HL-60 (cell line): ENCODE results near the gene RAI1.

ENCODE experiments used
- DNase-seq, 2 experiments: peaks; one replicate each; pipeline ENCODE4 v3.0.0-alpha.2; 2010 to 2020; ENCODE audit warnings: low read depth in 1 of 2, low spot score in 1 of 2
- H3K27ac ChIP-seq: fragments of 250-450 bp; sonication (Bioruptor Pico); replicated peaks from 2 replicates; pipeline ENCODE4 v1.5.1; 2020; ENCODE audit warnings: mild to moderate bottlenecking, moderate library complexity
- H3K27me3 ChIP-seq: fragments of 250-450 bp; sonication (Bioruptor Pico); 2 replicates; pipeline ENCODE4 v1.5.1; 2021; ENCODE audit warnings: mild to moderate bottlenecking, moderate library complexity; ENCODE audit not compliant: insufficient read depth, poor library complexity, severe bottlenecking
- H3K4me3 ChIP-seq: replicated peaks from 2 replicates; pipeline ENCODE4 v1.5.1; 2011; ENCODE audit warnings: mild to moderate bottlenecking, control low read depth, low read length; ENCODE audit not compliant: insufficient read depth
- GABPA ChIP-seq: IDR thresholded peaks from 2 replicates; pipeline ENCODE4 v1.6.1; 2012; ENCODE audit warnings: low read depth
- POLR2AphosphoS5 ChIP-seq: IDR thresholded peaks from 2 replicates; pipeline ENCODE4 v1.6.1; 2012; ENCODE audit warnings: low read depth
- SPI1 ChIP-seq: IDR thresholded peaks from 2 replicates; pipeline ENCODE4 v1.6.1; 2012; ENCODE audit warnings: low read depth, mild to moderate bottlenecking, borderline replicate concordance
- TF ChIP-seq, protein P1 (sequence below): IDR thresholded peaks from 2 replicates; pipeline ENCODE4 v1.6.1; 2012; ENCODE audit warnings: low read depth; ENCODE audit not compliant: insufficient replicate concordance
- TF ChIP-seq, protein P2 (sequence below): IDR thresholded peaks from one replicate; pipeline ENCODE4 v1.5.1; 2011; ENCODE audit warnings: low read length, control low read depth, inconsistent platforms; ENCODE audit not compliant: insufficient read depth

Gene RAI1

GRCh38 chr17:17748179-17748578 is 66.9 kb downstream of the RAI1 start:
- no peak for DNase-seq
- H3K27ac ChIP-seq = no peak overlapping the region

GRCh38 chr17:17748604-17749003 is 67.3 kb downstream of the RAI1 start:
- DNase-seq = no peak

More at GRCh38 chr17:17748179-17748578, 66.9 kb downstream of the RAI1 start:
- no peak overlapping the region for H3K4me3 ChIP-seq
- H3K27me3 ChIP-seq = no peaks in the 10 kb centered on the region
- TF ChIP-seq, protein P1, sequence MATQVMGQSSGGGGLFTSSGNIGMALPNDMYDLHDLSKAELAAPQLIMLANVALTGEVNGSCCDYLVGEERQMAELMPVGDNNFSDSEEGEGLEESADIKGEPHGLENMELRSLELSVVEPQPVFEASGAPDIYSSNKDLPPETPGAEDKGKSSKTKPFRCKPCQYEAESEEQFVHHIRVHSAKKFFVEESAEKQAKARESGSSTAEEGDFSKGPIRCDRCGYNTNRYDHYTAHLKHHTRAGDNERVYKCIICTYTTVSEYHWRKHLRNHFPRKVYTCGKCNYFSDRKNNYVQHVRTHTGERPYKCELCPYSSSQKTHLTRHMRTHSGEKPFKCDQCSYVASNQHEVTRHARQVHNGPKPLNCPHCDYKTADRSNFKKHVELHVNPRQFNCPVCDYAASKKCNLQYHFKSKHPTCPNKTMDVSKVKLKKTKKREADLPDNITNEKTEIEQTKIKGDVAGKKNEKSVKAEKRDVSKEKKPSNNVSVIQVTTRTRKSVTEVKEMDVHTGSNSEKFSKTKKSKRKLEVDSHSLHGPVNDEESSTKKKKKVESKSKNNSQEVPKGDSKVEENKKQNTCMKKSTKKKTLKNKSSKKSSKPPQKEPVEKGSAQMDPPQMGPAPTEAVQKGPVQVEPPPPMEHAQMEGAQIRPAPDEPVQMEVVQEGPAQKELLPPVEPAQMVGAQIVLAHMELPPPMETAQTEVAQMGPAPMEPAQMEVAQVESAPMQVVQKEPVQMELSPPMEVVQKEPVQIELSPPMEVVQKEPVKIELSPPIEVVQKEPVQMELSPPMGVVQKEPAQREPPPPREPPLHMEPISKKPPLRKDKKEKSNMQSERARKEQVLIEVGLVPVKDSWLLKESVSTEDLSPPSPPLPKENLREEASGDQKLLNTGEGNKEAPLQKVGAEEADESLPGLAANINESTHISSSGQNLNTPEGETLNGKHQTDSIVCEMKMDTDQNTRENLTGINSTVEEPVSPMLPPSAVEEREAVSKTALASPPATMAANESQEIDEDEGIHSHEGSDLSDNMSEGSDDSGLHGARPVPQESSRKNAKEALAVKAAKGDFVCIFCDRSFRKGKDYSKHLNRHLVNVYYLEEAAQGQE = no peak
- no peak for TF ChIP-seq GABPA

GRCh38 chr17:17749025-17749772 is 67.9 kb downstream of the RAI1 start:
- Histone ChIP-seq H3K4me3 (no peak overlapping the region), H3K27ac (no peak overlapping the region), H3K27me3 (no peaks in the 10 kb centered on the region)
- no peak for DNase-seq
- TF ChIP-seq SPI1 = no peak
- TF ChIP-seq GABPA = no peak
- TF ChIP-seq POLR2AphosphoS5 = no peak
- TF ChIP-seq, protein P1 = no peak
- TF ChIP-seq, protein P2, sequence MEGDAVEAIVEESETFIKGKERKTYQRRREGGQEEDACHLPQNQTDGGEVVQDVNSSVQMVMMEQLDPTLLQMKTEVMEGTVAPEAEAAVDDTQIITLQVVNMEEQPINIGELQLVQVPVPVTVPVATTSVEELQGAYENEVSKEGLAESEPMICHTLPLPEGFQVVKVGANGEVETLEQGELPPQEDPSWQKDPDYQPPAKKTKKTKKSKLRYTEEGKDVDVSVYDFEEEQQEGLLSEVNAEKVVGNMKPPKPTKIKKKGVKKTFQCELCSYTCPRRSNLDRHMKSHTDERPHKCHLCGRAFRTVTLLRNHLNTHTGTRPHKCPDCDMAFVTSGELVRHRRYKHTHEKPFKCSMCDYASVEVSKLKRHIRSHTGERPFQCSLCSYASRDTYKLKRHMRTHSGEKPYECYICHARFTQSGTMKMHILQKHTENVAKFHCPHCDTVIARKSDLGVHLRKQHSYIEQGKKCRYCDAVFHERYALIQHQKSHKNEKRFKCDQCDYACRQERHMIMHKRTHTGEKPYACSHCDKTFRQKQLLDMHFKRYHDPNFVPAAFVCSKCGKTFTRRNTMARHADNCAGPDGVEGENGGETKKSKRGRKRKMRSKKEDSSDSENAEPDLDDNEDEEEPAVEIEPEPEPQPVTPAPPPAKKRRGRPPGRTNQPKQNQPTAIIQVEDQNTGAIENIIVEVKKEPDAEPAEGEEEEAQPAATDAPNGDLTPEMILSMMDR = no peak

More at GRCh38 chr17:17748604-17749003, 67.3 kb downstream of the RAI1 start:
- no peak overlapping the region for H3K4me3 ChIP-seq
- TF ChIP-seq, protein P1 = no peak
- H3K27ac ChIP-seq = no peak overlapping the region
- H3K27me3 ChIP-seq = no peaks in the 10 kb centered on the region

- peak in 1 of 2 experiments; percentile 20 for DNase-seq
- no peak overlapping the region for H3K4me3 ChIP-seq
- H3K27ac ChIP-seq = no peak overlapping the region; the same call in 1 of the 2 replicates
- no peaks in the 10 kb centered on the region for H3K27me3 ChIP-seq
- TF ChIP-seq GABPA (no peak), POLR2AphosphoS5 (no peak), SPI1 (no peak)
- TF ChIP-seq, protein P1 = no peak
- TF ChIP-seq, protein P2 = no peak
Measured at GRCh38 chr17:17749921-17750320, 68.7 kb downstream of the RAI1 start.
